GM18951 (cell line): ENCODE measurements around the gene HAL.

Experiments
- POLR2A ChIP-seq: IDR thresholded peaks from 4 replicates; pipeline ENCODE4 v1.6.1; 2011; ENCODE audit warnings: mild to moderate bottlenecking; ENCODE audit not compliant: insufficient read length, insufficient read depth; ENCODE audit errors: extremely low read depth
- in situ Hi-C: fragments of 300-500 bp; cut with MboI; formaldehyde crosslinking; loops from one replicate; pipeline ENCODE4 v1.12.0; 2022; ENCODE audit warnings: low sequenced_read_pairs, mixed read lengths, inconsistent platforms; ENCODE audit not compliant: unreplicated experiment

Gene HAL

DNA sequence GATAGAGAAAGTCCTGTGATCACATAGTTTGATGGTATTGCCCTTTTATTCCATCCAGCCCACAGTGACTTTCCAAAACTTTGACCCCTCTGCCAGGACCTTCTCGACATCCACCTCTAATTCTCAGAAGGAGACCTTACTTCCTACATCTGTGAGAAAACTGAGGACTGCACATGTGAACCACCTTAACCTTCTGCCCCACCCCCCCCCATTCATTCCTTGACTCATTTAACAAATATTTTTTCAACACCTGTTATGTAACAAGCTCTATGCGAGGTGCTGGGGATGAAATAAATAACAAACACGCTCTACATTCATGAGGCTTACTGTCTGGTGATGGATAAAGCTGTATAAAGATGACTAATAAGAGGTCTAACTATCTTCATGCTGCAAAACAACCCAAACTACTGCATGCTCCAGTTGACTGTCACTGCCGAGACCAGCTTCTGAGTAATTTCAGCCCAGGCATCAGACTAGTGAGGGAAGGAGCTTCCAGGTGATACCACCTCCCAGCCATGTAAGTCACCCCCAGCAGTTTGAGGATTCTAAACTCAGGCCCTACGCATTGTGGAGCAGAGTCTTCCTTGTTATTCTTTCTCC lies 1.9 kb upstream of the HAL start:
- no peak for TF ChIP-seq POLR2A
- in situ Hi-C loops, result no loop called here

- in situ Hi-C loops, result no loop called here
- no peak for TF ChIP-seq POLR2A
Observed at GRCh38 chr12:95997276-95997675, 1.1 kb upstream of the HAL start.

DNA sequence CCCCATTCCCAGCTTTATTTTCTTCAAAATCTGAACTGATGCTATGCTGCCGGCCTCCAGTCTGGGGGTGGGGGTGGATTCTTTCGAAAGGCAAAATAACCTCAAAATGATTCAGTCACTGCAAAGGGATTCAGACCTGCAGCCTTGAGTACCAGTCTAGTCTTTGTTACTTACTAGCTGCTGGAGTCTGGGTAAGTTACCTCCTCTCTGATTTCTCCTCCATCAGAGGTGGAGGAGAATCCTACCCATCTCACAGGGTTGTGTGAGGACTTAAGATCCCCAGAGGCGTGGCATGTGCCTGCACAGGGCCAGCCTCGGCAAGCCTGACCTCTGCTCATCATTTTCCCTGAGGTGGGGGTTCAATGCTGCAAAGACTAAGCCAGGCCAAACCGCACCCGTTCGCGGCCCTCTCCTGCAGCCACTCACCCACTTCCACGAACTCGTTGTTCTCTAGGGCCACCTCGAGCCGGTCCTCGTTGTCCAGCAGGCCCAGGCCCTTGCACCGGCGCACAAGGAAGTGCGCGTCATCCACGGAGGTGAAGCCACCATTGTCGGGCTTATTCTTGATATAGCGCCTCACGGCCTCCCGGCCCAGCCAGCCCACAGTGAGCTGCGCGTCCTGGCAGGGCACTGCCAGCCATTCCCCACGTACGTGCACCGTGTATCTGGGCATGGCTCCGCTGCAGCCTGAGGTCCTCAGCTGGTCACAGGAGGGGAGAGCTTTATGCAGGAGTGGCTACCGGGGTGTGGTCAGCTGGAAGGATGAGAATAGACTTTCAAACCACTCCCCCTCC lies 709 bp downstream of the HAL start:
- TF ChIP-seq POLR2A, result no peak
- in situ Hi-C loops, result no loop called here

- in situ Hi-C loops, result no loop called here
- no peak for TF ChIP-seq POLR2A
Observed at GRCh38 chr12:95994476-95994875, 1.7 kb downstream of the HAL start.

GRCh38 chr12:95993907-95994306 lies 2.2 kb downstream of the HAL start:
- in situ Hi-C loops, result no loop called here
- TF ChIP-seq POLR2A, result no peak

DNA sequence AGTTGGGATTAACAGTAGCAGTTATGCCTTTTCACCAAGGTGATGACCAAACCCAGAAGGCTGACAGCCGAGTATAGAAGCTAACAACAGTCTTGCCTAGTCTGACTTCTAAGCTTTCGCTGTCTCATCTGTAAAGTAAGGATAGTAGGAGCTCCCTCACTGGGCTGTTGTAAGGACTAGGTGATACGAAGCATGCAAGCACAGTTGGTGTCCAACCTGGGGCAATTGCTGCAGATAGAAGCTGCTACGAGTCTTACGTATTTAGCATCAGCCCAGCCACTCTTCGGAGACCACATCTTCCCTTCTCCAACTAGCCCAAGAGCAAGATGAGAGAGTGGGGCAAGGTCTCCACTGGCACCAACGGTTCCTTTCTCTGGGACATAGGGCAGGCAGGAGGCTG lies 6.0 kb downstream of the HAL start:
- no peak for TF ChIP-seq POLR2A
- in situ Hi-C loops, result no loop called here

DNA sequence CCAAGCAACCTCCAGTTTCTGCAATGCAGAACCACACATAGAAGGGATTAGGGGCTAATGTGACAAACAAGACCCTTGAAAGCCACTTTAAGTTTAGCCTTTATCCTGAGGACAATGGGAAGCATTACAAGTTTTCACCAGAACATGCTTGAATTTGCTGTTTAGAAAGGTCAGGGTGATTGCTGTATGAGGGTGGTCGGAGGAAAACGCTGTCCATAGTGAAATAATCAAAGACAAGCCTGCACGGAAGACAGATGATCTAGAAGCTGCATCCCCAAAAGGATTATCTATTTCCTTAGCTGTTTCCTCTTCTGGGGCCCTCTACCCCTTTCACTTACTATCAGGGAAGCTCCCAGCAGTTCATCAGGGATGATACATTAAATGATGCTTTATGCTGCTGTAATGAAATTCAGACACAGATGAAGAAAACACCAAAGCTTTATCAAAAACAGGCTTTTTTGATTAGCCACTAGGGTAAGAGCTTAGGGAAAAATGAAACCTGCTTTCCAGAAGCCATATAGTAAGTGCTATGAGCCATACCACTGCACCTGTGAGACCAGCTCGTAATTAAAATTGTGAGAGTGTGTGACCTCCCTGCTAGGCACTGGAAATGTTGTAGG lies 6.5 kb downstream of the HAL start:
- in situ Hi-C loops, result no loop called here

DNA sequence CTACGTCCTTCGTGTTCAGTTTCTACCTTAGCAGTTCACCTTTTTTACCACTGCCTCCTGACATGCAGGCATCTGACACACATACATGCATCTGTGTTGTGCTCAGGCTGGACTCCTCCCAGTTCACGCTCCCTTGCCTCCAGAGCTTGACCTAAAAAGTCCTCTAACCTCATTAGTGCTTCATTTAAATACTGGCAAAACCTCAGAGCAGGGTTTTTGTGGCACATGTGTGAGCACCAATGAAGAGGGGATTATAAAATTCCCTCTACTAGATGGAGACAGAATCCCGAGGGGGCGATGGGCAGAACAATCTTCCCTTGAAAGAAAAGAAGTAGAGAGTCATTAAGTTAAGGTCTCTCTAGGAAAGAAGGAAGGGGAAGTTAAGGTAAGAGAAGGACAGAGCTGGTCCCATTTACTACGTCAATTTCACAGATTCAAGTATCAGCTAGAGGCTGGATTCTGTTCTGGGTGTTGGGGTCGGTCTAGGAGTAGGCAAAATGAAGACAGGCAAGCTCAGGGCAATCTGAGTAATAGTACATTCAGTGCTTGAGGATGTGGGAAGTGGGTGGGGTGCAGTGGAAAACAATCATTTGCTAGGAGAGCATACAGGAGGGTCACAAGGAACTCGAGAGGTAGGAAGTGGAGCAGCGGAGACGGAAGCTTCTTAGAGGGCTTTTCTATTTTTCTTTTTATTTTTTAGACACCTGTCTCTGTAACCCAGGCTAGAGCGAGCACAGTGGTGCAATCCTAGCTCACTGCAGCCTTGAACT lies 7.5 kb downstream of the HAL start:
- in situ Hi-C loops, result no loop called here
- no peak for TF ChIP-seq POLR2A

More for the DNA sequence above, 6.5 kb downstream of the HAL start:
- TF ChIP-seq POLR2A, result no peak

- TF ChIP-seq POLR2A, result no peak
Observed at GRCh38 chr12:95986635-95987570, 9.2 kb downstream of the HAL start.

GRCh38 chr12:95984682-95985081 lies 11.5 kb downstream of the HAL start:
- in situ Hi-C loops, result no loop called here
- no peak for TF ChIP-seq POLR2A

More at GRCh38 chr12:95986635-95987570, 9.2 kb downstream of the HAL start:
- in situ Hi-C loops, result no loop called here

DNA sequence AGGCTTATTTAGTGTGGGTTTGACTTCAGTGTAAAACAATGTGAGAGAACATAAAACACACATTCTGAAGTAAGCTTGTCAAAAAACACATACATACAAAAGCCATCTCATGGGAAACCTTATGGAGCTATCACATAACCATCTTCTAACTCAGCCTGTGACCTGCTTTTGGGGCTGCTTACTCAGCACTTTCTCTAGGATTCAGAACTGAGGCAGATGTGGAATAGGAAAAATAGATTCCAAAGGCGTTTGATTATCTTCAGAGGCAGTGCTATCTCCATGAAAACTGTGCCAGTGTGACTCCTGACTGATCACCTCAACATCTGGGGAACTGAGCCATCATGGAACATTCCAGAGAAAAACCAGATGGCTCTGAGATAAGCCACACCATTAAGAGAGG lies 13.5 kb downstream of the HAL start:
- no peak for TF ChIP-seq POLR2A
- in situ Hi-C loops, result no loop called here

DNA sequence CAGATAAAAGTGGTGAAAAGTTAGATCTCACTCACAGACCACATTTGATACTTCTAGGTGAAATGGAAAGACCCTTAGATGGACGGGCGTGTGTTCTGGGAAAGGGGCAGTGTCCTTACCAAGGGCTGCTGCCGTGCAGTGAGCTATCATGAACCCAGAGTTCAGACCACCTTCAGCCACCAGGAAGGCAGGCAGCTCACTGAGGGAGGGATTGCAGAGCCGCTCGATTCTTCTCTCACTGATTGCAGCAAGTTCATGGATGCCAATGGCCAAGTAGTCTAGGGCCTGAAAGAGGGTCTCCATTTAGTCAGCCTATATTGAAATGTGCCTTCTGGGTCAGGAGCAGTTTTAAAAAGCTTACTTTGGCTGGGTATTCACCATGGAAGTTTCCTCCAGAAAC lies 15.7 kb downstream of the HAL start:
- no peak for TF ChIP-seq POLR2A
- in situ Hi-C loops, result no loop called here
